IPS DF 6.9 (cell line): ENCODE data around the gene NLN.
"Not testable (repeated sequence)": the region's sequence is repeated elsewhere in the genome, so short reads cannot be mapped to it uniquely, and the experiment has no call there.

Source experiments
- DNase-seq: peaks from one replicate; pipeline ENCODE4 v3.0.0-alpha.2; 2013; ENCODE audit warnings: low read depth, low spot score
- H3K27ac ChIP-seq: one replicate; pipeline ENCODE4 v1.5.1; 2013; ENCODE audit warnings: low read length, control low read depth
- H3K27me3 ChIP-seq: 2 replicates; pipeline ENCODE4 v1.6.1; 2013; ENCODE audit warnings: mild to moderate bottlenecking, low read length; ENCODE audit not compliant: control insufficient read depth, insufficient read depth
- H3K36me3 ChIP-seq: 2 replicates; pipeline ENCODE4 v1.6.1; 2013; ENCODE audit warnings: low read length; ENCODE audit not compliant: control insufficient read depth, insufficient read depth
- H3K4me1 ChIP-seq: 2 replicates; pipeline ENCODE4 v1.6.1; 2013; ENCODE audit warnings: low read length; ENCODE audit not compliant: control insufficient read depth, insufficient read depth
- H3K4me3 ChIP-seq: 2 replicates; pipeline ENCODE4 v1.5.1; 2013; ENCODE audit warnings: mild to moderate bottlenecking, low read length
- H3K9me3 ChIP-seq: 2 replicates; pipeline ENCODE4 v1.6.1; 2013; ENCODE audit warnings: low read length, inconsistent platforms; ENCODE audit not compliant: control insufficient read depth, insufficient read depth
- WGBS: extraction: QIAGEN DNeasy Blood & Tissue Kit; methylation state at CpG from one replicate; pipeline ENCODE4 v1.1.7; 2013; ENCODE audit warnings: mixed read lengths, missing lambda C conversion rate; ENCODE audit not compliant: insufficient read length, insufficient coverage; 5-methylcytosine and 5-hydroxymethylcytosine counted together

Gene NLN

DNA sequence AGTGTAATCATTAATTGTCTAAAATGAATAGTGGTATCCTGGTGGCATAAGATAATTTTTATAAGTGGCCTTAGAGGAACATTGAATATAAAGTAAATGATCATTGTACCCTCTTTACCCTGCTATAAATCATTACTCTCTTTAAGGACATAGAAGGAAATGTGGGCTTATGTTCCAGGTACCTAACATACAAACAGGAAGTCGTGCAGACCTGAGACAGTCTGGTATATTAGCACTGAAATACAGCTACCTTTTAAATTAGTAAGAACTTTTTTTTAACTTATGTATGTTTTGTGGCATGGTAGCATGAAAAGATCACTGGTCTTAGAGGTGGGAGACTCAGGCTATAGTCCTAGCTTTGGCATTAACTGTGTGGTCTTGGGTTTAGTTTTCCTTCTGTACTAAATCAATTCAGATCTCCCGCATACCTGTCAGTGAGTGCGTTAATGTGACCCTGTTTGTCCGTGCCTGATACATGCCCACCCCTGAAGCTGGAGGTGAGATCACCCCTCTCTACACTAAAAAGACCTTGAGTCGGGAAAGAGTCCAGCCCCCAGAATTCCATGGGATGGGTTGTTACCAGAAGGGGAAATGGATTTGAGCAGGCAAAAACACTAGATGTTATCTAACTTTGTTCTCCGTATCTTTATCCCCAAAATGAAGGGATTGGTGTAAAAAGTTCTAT is 145.0 kb downstream of the NLN start:
- Histone ChIP-seq H3K4me1 (no peaks in the 10 kb centered on the region), H3K4me3 (no peak overlapping the region), H3K36me3 (no peaks in the 10 kb centered on the region), H3K27me3 (no peaks in the 10 kb centered on the region), H3K9me3 (no peaks in the 10 kb centered on the region), H3K27ac (no peak overlapping the region)
- no CpG with 5 or more reads among the region's 6 CpGs for WGBS
- DNase-seq, result no peak

DNA sequence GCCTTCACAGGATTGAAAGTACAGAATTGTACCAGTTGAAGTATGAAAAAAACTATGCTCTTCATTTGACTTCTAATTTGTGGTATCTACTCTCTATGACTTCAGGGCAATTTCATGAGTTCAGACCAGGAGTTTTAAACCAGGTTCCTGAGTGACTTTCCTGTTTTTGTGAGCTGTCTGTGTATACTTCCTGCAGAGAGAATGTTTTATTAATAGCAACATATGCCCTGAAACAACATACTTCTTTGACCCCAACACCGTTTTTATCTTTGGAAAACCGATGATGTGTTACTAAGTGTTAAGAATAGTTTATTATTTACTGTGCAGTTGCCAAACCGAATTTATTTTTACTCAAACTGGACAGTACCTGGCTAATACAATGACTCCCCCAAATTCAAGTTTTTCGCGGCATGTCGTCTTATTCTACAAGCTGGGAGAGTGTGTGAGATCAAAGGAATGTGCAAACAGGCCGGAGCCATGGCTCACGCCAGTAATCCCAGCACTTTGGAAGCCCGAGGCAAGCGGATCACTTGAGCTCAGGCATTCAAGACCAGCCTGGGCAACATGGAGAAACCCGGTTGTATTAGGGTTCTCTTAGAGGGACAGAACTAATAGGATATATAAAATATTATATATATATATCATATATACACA is 145.7 kb downstream of the NLN start:
- whole genome bisulfite sequencing, result no CpG with 5 or more reads among the region's 11 CpGs
- no peak for DNase-seq
- H3K27me3 ChIP-seq, result no peaks in the 10 kb centered on the region
- H3K4me3 ChIP-seq, result no peak overlapping the region
- H3K27ac ChIP-seq, result no peak overlapping the region
- H3K36me3 ChIP-seq, result no peaks in the 10 kb centered on the region
- H3K9me3 ChIP-seq, result no peaks in the 10 kb centered on the region
- H3K4me1 ChIP-seq, result no peaks in the 10 kb centered on the region

- DNase-seq, result no peak
- Histone ChIP-seq H3K4me3 (no peak overlapping the region), H3K4me1 (no peaks in the 10 kb centered on the region), H3K27ac (no peak overlapping the region), H3K36me3 (no peaks in the 10 kb centered on the region), H3K9me3 (no peaks in the 10 kb centered on the region), H3K27me3 (no peaks in the 10 kb centered on the region)
- WGBS, result no CpG with 5 or more reads among the region's 3 CpGs
Observed at GRCh38 chr5:65868509-65868908, 146.5 kb downstream of the NLN start.

- no peaks in the 10 kb centered on the region for H3K9me3 ChIP-seq
- H3K27ac ChIP-seq, result no peak overlapping the region
- WGBS, result no CpG with 5 or more reads among the region's 5 CpGs
- no peaks in the 10 kb centered on the region for H3K27me3 ChIP-seq
- no peaks in the 10 kb centered on the region for H3K36me3 ChIP-seq
- no peaks in the 10 kb centered on the region for H3K4me1 ChIP-seq
- no peak overlapping the region for H3K4me3 ChIP-seq
- DNase-seq, result no peak
Observed at GRCh38 chr5:65871182-65871581, 149.2 kb downstream of the NLN start.

GRCh38 chr5:65871776-65872175 is 149.8 kb downstream of the NLN start:
- H3K4me3 ChIP-seq, H3K27ac ChIP-seq, H3K27me3 ChIP-seq, H3K9me3 ChIP-seq, H3K36me3 ChIP-seq, DNase-seq, H3K4me1 ChIP-seq: not testable (repeated sequence)
- WGBS, result no CpG with 5 or more reads among the region's 5 CpGs

DNA sequence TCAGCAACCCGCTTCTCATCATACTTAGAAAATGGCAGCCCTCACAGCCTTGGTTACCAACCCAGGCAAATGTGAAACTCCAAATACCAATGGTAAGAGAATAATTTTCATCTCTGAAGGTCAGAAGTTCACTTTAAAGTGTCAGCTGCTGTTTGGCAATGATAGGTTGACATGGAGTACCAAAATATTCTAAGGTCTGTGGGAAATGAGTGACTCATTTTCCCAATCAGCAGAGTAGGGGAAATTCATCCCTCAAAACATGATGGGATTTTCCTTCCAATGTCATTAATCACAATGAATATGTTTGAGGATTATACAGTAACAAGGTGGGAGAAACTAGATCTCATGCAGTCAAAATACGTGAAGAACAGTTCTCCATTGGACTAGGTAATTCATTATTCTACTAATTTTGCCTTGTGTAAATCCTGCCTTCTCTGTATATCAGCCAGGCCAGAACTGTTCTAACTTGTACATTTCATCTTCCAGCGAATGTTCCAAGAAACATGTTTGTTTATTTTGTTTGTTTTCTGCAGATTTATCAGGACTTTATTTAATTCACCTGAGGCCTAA is 151.3 kb downstream of the NLN start:
- DNase-seq, result no peak
- no peaks in the 10 kb centered on the region for H3K27me3 ChIP-seq
- no peaks in the 10 kb centered on the region for H3K36me3 ChIP-seq
- H3K4me1 ChIP-seq, result no peaks in the 10 kb centered on the region
- H3K27ac ChIP-seq, result no peak overlapping the region
- no peak overlapping the region for H3K4me3 ChIP-seq
- H3K9me3 ChIP-seq, result no peaks in the 10 kb centered on the region
- no CpG with 5 or more reads among the region's 3 CpGs for WGBS

- Histone ChIP-seq H3K4me3 (no peak overlapping the region), H3K27me3 (no peaks in the 10 kb centered on the region), H3K4me1 (no peaks in the 10 kb centered on the region), H3K9me3 (no peaks in the 10 kb centered on the region), H3K27ac (no peak overlapping the region), H3K36me3 (no peaks in the 10 kb centered on the region)
- DNase-seq, result no peak
- WGBS, result no CpG with 5 or more reads among the region's 3 CpGs
Observed at GRCh38 chr5:65874241-65874640, 152.2 kb downstream of the NLN start.

DNA sequence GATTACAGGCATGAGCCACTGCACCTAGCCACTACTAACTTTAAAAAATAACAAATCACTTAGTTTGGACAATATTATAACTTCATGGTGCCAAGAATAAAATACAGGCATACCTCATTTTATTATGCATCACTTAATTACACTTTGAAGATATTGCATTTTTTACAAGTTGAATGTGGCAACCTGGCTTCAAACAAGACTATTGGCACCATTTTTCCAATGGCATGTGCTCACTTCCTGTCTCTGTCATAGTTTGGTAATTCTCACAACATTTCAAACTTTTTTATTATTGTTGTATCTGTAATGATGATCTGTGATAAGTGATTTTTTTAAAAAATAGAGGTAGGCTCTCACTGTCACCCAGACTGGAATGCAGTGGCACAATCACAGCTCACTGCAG is 154.5 kb downstream of the NLN start:
- H3K27me3 ChIP-seq, result no peaks in the 10 kb centered on the region
- H3K27ac ChIP-seq, result no peak overlapping the region
- no peaks in the 10 kb centered on the region for H3K4me1 ChIP-seq
- no peaks in the 10 kb centered on the region for H3K36me3 ChIP-seq
- no peak overlapping the region for H3K4me3 ChIP-seq
- no peak for DNase-seq
- no peaks in the 10 kb centered on the region for H3K9me3 ChIP-seq

DNA sequence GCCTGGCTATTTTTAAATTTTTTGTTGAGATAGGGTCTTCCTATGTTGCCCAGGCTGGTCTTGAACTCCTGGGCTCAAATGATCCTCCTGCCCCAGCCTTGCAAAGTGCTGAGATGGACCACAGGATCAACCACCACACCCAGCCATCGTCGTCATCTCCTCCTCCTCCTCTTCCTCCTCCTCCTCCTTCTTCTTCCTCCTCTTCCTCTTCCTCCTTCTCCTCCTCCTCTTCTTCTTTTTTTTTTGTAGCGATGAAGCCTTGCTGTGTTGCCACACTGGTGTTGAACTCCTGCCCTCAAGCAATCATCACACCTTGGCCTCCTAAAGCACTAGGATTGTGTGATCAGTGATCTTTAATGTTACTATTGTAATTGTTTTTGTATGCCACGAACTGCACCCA is 155.0 kb downstream of the NLN start:
- Histone ChIP-seq H3K9me3 (no peaks in the 10 kb centered on the region), H3K27ac (no peak overlapping the region), H3K4me1 (no peaks in the 10 kb centered on the region), H3K4me3 (no peak overlapping the region), H3K36me3 (no peaks in the 10 kb centered on the region), H3K27me3 (no peaks in the 10 kb centered on the region)
- no peak for DNase-seq
- no CpG with 5 or more reads among the region's 4 CpGs for WGBS
